Kidney (tissue), 14 donors: ENCODE measurements around the gene ACVR1. TPM values are rescaled to one million over a fixed set of nuclear protein-coding genes. Genes with fewer than 3 reads are reported as not detected.
A peak's percentile ranks its signal among the peaks of the same experiment; 100 is the strongest.

Experiments used
- DNase-seq, 5 donors: peaks; one replicate each; pipeline ENCODE4 v3.0.0-alpha.2; 2013 to 2020
- FAIRE-seq: peaks from 2 replicates; lab custom pipeline; 2012; peaks lifted over from hg19 to GRCh38; lab: Jason Lieb, UNC
- H3K27ac ChIP-seq, 2 donors: one replicate each; pipeline ENCODE4 v1.7.0; 2013; ENCODE audit warnings: low read depth in 2 of 2, low read length in 2 of 2, inconsistent platforms in 1 of 2
- H3K27me3 ChIP-seq: one replicate; pipeline ENCODE4 v1.7.1; 2013; ENCODE audit warnings: low read length, inconsistent platforms; ENCODE audit not compliant: control insufficient read depth, insufficient read depth
- H3K36me3 ChIP-seq, 3 donors: one replicate each; pipeline versions ENCODE4 v1.7.0 to v1.7.1; 2013; ENCODE audit warnings: low read length in 3 of 3, control low read depth in 1 of 3, inconsistent platforms in 1 of 3; ENCODE audit not compliant: insufficient read depth in 3 of 3, control insufficient read depth in 2 of 3
- H3K4me1 ChIP-seq, 3 donors: one replicate each; pipeline versions ENCODE4 v1.7.0 to v1.7.1; 2013; ENCODE audit warnings: low read length in 3 of 3, inconsistent platforms in 1 of 3, low read depth in 1 of 3; ENCODE audit not compliant: control insufficient read depth in 2 of 3, insufficient read depth in 2 of 3
- H3K4me3 ChIP-seq, 3 donors: one replicate each; pipeline versions ENCODE4 v1.7.0 to v1.8.1; 2013; ENCODE audit warnings: low read length in 3 of 3, control low read depth in 1 of 3, inconsistent platforms in 1 of 3
- H3K9ac ChIP-seq, 3 donors: one replicate each; pipeline versions ENCODE4 v1.7.0 to v1.7.1; 2013; ENCODE audit warnings: low read length in 3 of 3, control low read depth in 1 of 3, inconsistent platforms in 1 of 3
- H3K9me3 ChIP-seq, 3 donors: one replicate each; pipeline versions ENCODE4 v1.7.0 to v1.7.1; 2013; ENCODE audit warnings: low read length in 3 of 3, control low read depth in 1 of 3, inconsistent platforms in 1 of 3; ENCODE audit not compliant: control insufficient read depth in 2 of 3, insufficient read depth in 1 of 3
- intact Hi-C: fragments of 100-400 bp; cut with DNase I; formaldehyde crosslinking; loops from one replicate; pipeline ENCODE4 v1.11.1; 2022
- polyA plus RNA-seq: library from polyadenylated mRNA; stranded (reverse); fragments of 350-450 nt; fragmentation: Illumina TruSeq; extraction: RNeasy Lipid Tissue Mini Kit (QIAGEN cat#74804); gene quantifications from one replicate; pipeline ENCODE4 v1.2.3, GENCODE V29; 2014; ENCODE audit warnings: low read depth, low replicate concordance; ENCODE audit not compliant: insufficient read depth
- total RNA-seq: library from RNA; stranded (reverse); fragmentation: NEBNext Ultra II Directional; extraction: Animal tissue kit (Norgen Biotek cat#: 25700); gene quantifications from one replicate; pipeline ENCODE4 v1.2.1, GENCODE V29; 2021
- TF ChIP-seq, protein P1 (sequence below): IDR thresholded peaks from 3 replicates; pipeline ENCODE4 v1.5.1; 2012; ENCODE audit warnings: mild to moderate bottlenecking, moderate library complexity, borderline replicate concordance; ENCODE audit not compliant: insufficient read depth; ENCODE audit errors: extremely low read depth
- donor health status: control.
- donor health status: control.
- donor health status: control.
- donor health status: control.
- donor health status: control.
- donor health status: DM: yes; HTN: yes; CAD: no.
- donor health status: Normal renal cell carcinoma (clear cell type).

The ACVR1 gene
- total and polyA plus RNA-seq, 2 donors from 2014 or later = 16.3 to 38.3 TPM

DNA sequence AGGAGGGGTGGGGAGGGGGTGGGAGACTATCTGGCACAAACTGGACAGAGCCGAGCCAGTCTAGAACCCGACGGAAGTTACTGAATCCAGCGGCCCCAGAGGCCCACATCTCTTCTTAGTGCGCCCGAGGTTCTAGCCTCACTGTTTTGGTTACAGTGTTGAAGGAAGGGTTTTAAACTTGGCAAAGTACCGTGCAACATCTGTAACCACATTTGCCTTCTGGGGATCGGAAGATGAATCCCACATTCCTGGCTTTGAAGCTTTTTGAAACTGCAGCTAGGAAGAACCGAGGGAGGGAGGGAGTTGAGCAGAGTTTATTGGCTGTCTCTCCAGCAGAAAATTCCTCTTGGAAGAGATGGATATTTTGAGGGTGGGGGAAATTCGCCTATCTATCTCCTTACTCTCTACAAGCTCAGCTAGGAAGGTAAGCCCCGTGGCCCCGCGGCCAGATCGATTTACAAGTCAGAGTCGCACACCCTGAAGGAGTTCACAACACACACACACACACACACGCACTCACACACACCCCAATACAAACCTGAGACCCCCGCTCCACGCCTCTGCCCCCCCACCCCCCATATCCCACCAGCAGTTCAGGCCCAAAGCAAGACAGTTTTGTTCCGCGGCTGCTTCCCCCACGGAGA is 1.0 kb downstream of the ACVR1 start:
- Histone ChIP-seq H3K36me3 (no peaks in the 10 kb centered on the region), H3K27me3 (no peaks in the 10 kb centered on the region), H3K27ac (peak overlapping the region; percentile 87 to 88), H3K4me3 (peak overlapping the region; percentile 81 to 90 (median 89)), H3K9ac (peak overlapping the region; percentile 44 to 88 (median 74)), H3K4me1 (peaks cover 0 to 24% (median 12%) of the 10 kb centered on the region in 3 donors), H3K9me3 (no peaks in the 10 kb centered on the region)
- TF ChIP-seq, protein P1, sequence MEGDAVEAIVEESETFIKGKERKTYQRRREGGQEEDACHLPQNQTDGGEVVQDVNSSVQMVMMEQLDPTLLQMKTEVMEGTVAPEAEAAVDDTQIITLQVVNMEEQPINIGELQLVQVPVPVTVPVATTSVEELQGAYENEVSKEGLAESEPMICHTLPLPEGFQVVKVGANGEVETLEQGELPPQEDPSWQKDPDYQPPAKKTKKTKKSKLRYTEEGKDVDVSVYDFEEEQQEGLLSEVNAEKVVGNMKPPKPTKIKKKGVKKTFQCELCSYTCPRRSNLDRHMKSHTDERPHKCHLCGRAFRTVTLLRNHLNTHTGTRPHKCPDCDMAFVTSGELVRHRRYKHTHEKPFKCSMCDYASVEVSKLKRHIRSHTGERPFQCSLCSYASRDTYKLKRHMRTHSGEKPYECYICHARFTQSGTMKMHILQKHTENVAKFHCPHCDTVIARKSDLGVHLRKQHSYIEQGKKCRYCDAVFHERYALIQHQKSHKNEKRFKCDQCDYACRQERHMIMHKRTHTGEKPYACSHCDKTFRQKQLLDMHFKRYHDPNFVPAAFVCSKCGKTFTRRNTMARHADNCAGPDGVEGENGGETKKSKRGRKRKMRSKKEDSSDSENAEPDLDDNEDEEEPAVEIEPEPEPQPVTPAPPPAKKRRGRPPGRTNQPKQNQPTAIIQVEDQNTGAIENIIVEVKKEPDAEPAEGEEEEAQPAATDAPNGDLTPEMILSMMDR = no peak
- DNase-seq (peak; percentile 62 to 84 (median 79)), FAIRE-seq (no peak)
- intact Hi-C loops = no loop called here

DNA sequence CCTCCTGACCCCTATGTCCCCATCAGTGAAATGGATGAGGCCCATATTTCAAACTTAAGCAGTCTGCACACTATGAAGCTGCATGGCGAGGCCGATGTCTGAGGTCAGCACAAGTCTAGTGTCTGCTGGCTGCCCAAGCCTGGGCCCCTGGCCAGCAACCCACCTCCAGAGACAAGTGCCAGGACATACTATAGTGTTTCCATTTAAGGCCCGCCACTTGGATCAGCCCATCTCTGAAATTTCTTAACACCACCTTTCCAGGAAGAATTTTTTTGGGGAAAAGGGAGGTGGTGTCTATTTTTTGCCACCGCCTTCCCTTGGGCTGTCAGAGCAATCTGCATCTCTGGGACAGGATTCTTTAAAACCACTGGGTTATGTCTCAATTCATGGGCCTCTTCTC is 1.8 kb downstream of the ACVR1 start:
- FAIRE-seq (no peak), DNase-seq (peak in 3 of 5 donors; percentile 6 to 63 (median 49))
- no peaks in the 10 kb centered on the region for H3K9me3 ChIP-seq
- H3K9ac ChIP-seq = peak overlapping the region in 2 of 3 donors; percentile 10 to 88
- intact Hi-C loops = no loop called here
- H3K4me1 ChIP-seq = peaks cover 0 to 24% (median 12%) of the 10 kb centered on the region in 3 donors
- TF ChIP-seq, protein P1 = no peak
- H3K4me3 ChIP-seq = peak overlapping the region in 2 of 3 donors; percentile 89 to 90
- no peaks in the 10 kb centered on the region for H3K36me3 ChIP-seq
- H3K27ac ChIP-seq = peak overlapping the region; percentile 11 to 87
- H3K27me3 ChIP-seq = no peaks in the 10 kb centered on the region

DNA sequence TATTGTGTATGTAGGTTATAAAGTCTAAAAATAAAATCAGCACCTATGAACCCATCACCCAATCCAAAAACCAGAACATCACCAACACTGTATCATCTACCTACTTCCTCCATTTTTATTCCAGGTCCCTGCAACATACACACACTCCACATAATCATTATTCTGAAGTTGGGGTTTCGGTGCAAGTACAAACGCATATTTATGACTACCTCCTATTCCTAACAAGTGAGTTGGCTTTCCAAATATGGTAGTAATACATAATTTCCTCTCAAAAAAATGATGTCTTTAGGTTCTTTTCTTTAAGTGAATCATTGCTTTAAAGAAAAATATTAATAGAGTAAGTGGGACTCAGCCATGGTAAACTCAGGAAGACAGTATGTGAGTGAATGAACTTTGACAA is 3.3 kb downstream of the ACVR1 start:
- no peaks in the 10 kb centered on the region for H3K27me3 ChIP-seq
- no peak overlapping the region for H3K9ac ChIP-seq
- no peak for FAIRE-seq
- TF ChIP-seq, protein P1 = no peak
- H3K4me1 ChIP-seq = peaks cover 0 to 21% (median 12%) of the 10 kb centered on the region in 3 donors
- H3K36me3 ChIP-seq = no peaks in the 10 kb centered on the region
- no peak for DNase-seq
- peak overlapping the region in 1 of 3 donors; percentile 90 for H3K4me3 ChIP-seq
- intact Hi-C loops = no loop called here
- no peaks in the 10 kb centered on the region for H3K9me3 ChIP-seq
- H3K27ac ChIP-seq = no peak overlapping the region
